ENCODE data around the gene NOTCH1.

DNA sequence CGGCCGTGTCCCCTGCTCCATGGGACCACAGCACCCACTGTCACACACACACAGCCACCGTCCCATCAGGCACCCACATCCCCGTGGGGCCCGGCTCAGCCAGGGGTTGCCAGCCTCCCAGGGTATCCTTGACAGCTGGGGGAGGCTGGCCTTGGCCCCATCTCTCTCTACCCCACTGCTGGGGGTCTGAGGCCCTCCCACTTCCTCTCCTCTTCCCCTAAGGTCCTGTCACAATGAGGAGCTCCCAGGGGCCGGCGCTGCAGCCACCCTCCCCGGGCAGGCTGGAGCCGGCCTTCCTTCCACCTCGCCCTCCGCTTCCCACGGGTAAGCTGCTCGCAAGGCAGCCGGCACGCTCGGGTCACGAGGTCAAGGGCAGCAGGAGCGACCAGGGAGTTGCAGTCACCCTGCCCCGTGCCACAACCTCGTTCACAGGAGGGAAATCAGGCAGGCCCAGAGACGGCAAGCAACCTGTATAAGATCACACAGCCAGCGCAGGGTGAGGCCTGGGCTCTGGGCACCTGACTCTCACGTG, 38.6 kb upstream of the NOTCH1 start:
- TF ChIP-seq POLR2A (IDR thresholded peaks at IDR 0.05; ENCODE audit: low read length), result no peak
- no peak for TF ChIP-seq GATA1 (IDR thresholded peaks at IDR 0.05; ENCODE audit: low read depth, low read length)

Data from erythroblast (primary cell).